ENCODE data around the gene LPP. TPM values are rescaled to one million over a fixed set of nuclear protein-coding genes. Genes with fewer than 3 reads are reported as not detected.

Gene LPP
- total and polyA plus RNA-seq, 2 donors (not counting 1 experiment from before 2014, with no cell fraction given): 7.6 to 81.7 TPM

DNA sequence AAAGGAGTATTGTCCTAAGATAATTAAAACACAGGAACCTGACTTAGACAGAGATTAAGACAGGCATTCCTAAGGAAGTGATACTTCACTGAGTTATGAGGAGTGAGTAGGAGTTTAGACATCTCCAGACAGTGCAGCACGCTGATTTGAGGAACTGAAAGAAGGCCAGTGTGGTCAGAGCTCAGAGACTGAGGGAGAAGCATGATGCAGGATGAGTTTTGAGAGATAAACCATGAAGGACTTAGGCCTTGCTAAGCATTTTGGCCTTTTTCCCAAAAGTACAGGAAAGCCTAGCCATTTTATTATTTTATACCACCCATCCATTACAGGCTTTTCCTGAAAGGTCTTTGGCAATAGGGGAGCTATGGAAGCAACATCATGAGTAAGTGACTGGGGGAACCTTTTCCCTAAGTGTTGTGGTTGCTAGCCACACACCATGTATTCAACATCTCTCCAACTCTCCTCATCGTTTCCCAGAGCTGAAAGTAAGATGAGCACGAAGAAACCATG, 642.2 kb downstream of the LPP start:
- DNase-seq (peak; percentile 40), ATAC-seq (ENCODE audit: low read depth) (peak; percentile 68)
- no peaks in the 10 kb centered on the region for H4K20me1 ChIP-seq (ENCODE audit: control insufficient read depth, insufficient read depth, low read length, poor library complexity, severe bottlenecking)
- H3K9me3 ChIP-seq (ENCODE audit: control extremely low read depth in 1 of 3, control insufficient read depth in 2 of 3, insufficient read depth in 1 of 3, low read length in 2 of 3): no peaks in the 10 kb centered on the region
- H3K79me2 ChIP-seq (ENCODE audit: control insufficient read depth, insufficient read depth, low read length): no peaks in the 10 kb centered on the region
- H3K4me3 ChIP-seq (ENCODE audit: control extremely low read depth in 1 of 5, extremely low read depth in 1 of 5, insufficient read depth in 1 of 5, low read depth in 2 of 5, low read length in 4 of 5): no peak overlapping the region
- CTCF ChIA-PET: interaction anchor here (1.4 kb wide), 1 partner anchor 1057 kb away, joined by 4 read pairs; no protein-coding TSS in a partner anchor
- H3K36me3 ChIP-seq (replicated peaks in 1 of 2; ENCODE audit: control extremely low read depth in 1 of 2, control insufficient read depth in 1 of 2, extremely low read depth in 1 of 2, insufficient read depth in 2 of 2, low read length in 1 of 2): no peaks in the 10 kb centered on the region
- POLR2A ChIA-PET: no interaction called here
- WGBS (ENCODE audit: insufficient coverage): no CpG with 5 or more reads among the region's 3 CpGs
- Mint-ChIP-seq H3K27ac (no peak overlapping the region), H3K9me3 (ENCODE audit: insufficient read depth) (no peaks in the 10 kb centered on the region), H3K4me1 (peaks cover 16% of the 10 kb centered on the region), H3K4me3 (no peak overlapping the region), H3K27me3 (no peaks in the 10 kb centered on the region)
- TF ChIP-seq EZH2 (IDR thresholded peaks at IDR 0.05; ENCODE audit: borderline replicate concordance, insufficient read depth, low read depth, low read length, poor library complexity, severe bottlenecking): no peak
- TF ChIP-seq, protein P1, sequence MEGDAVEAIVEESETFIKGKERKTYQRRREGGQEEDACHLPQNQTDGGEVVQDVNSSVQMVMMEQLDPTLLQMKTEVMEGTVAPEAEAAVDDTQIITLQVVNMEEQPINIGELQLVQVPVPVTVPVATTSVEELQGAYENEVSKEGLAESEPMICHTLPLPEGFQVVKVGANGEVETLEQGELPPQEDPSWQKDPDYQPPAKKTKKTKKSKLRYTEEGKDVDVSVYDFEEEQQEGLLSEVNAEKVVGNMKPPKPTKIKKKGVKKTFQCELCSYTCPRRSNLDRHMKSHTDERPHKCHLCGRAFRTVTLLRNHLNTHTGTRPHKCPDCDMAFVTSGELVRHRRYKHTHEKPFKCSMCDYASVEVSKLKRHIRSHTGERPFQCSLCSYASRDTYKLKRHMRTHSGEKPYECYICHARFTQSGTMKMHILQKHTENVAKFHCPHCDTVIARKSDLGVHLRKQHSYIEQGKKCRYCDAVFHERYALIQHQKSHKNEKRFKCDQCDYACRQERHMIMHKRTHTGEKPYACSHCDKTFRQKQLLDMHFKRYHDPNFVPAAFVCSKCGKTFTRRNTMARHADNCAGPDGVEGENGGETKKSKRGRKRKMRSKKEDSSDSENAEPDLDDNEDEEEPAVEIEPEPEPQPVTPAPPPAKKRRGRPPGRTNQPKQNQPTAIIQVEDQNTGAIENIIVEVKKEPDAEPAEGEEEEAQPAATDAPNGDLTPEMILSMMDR (IDR thresholded peaks at IDR 0.05): no peak
- peak overlapping the region; percentile 8 for H3K4me2 ChIP-seq (replicated peaks; ENCODE audit: low read depth, low read length, poor library complexity, severe bottlenecking)
- H2AFZ ChIP-seq (ENCODE audit: insufficient read depth, low read depth, low read length, poor library complexity, severe bottlenecking): no peak overlapping the region
- H3K4me1 ChIP-seq (ENCODE audit: control insufficient read depth in 2 of 2, insufficient read depth in 2 of 2, low read length in 2 of 2): peaks cover 7 to 8% of the 10 kb centered on the region in 2 donors
- H3K27me3 ChIP-seq (replicated peaks in 1 of 4; ENCODE audit: control extremely low read depth in 1 of 4, control insufficient read depth in 3 of 4, insufficient read depth in 4 of 4, low read length in 3 of 4): no peaks in the 10 kb centered on the region
- H3K9ac ChIP-seq (ENCODE audit: low read length): no peak overlapping the region
- intact Hi-C loops (cut with micrococcal nuclease): no loop called here
- no peak overlapping the region for H3K27ac ChIP-seq (ENCODE audit: low read length in 2 of 2)

DNA sequence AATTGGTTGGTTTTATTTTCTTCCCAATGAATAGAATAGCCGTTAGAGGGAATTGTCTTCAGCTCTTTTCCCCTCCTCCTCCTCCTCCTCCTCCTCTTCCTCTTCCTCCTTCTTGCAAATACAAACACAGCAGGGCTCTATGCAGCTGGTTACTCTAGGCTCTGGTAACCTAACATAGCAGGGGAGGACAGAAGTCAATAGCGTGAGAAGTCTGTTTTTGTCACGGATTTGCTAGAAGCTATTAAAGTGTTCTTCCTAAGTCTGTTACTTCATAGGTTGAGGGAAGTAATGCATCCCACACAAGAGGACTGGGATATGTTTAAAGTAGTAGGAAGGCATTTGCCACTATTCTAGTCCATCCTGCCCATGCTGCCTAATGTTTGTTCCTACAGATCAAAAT, 643.1 kb downstream of the LPP start:
- ChIA-PET CTCF (interaction anchor here (1.4 kb wide), 1 partner anchor 1058 kb away, joined by 4 read pairs; no protein-coding TSS in a partner anchor), POLR2A (interaction anchor here (0.6 kb wide), 1 partner anchor 443 kb away, joined by 3 read pairs; no protein-coding TSS in a partner anchor)
- Mint-ChIP-seq H3K4me1 (peaks cover 16% of the 10 kb centered on the region), H3K4me3 (no peak overlapping the region), H3K27ac (no peak overlapping the region), H3K27me3 (no peaks in the 10 kb centered on the region), H3K9me3 (ENCODE audit: insufficient read depth) (no peaks in the 10 kb centered on the region)
- Histone ChIP-seq H3K4me1 (ENCODE audit: control insufficient read depth in 2 of 2, insufficient read depth in 2 of 2, low read length in 2 of 2) (peaks cover 7 to 8% of the 10 kb centered on the region in 2 donors), H3K27ac (ENCODE audit: low read length in 2 of 2) (no peak overlapping the region), H3K9me3 (ENCODE audit: control extremely low read depth in 1 of 3, control insufficient read depth in 2 of 3, insufficient read depth in 1 of 3, low read length in 2 of 3) (no peaks in the 10 kb centered on the region), H3K79me2 (ENCODE audit: control insufficient read depth, insufficient read depth, low read length) (no peaks in the 10 kb centered on the region), H3K4me2 (replicated peaks; ENCODE audit: low read depth, low read length, poor library complexity, severe bottlenecking) (no peak overlapping the region), H2AFZ (ENCODE audit: insufficient read depth, low read depth, low read length, poor library complexity, severe bottlenecking) (no peak overlapping the region), H3K36me3 (replicated peaks in 1 of 2; ENCODE audit: control extremely low read depth in 1 of 2, control insufficient read depth in 1 of 2, extremely low read depth in 1 of 2, insufficient read depth in 2 of 2, low read length in 1 of 2) (no peaks in the 10 kb centered on the region), H4K20me1 (ENCODE audit: control insufficient read depth, insufficient read depth, low read length, poor library complexity, severe bottlenecking) (no peaks in the 10 kb centered on the region), H3K9ac (ENCODE audit: low read length) (no peak overlapping the region), H3K4me3 (ENCODE audit: control extremely low read depth in 1 of 5, extremely low read depth in 1 of 5, insufficient read depth in 1 of 5, low read depth in 2 of 5, low read length in 4 of 5) (no peak overlapping the region), H3K27me3 (replicated peaks in 1 of 4; ENCODE audit: control extremely low read depth in 1 of 4, control insufficient read depth in 3 of 4, insufficient read depth in 4 of 4, low read length in 3 of 4) (no peaks in the 10 kb centered on the region)
- intact Hi-C loops (cut with micrococcal nuclease): no loop called here
- 86% methylated on average over 1 of the region's 3 CpGs for WGBS (ENCODE audit: insufficient coverage)
- DNase-seq: no peak
- no peak for TF ChIP-seq EZH2 (IDR thresholded peaks at IDR 0.05; ENCODE audit: borderline replicate concordance, insufficient read depth, low read depth, low read length, poor library complexity, severe bottlenecking)
- TF ChIP-seq, protein P1 (IDR thresholded peaks at IDR 0.05): no peak
- no peak for ATAC-seq (ENCODE audit: low read depth)
